HepG2 (cell line): ENCODE measurements around the gene MAPRE3. TPM values are rescaled to one million over a fixed set of nuclear protein-coding genes. Genes with fewer than 3 reads are reported as not detected.

Experiments used
- ATAC-seq: fragments of 200-7000 bp; cut with Tn5 transposase; 3 replicates; pipeline ENCODE4 v1.9.1; 2020; ENCODE audit warnings: mild to moderate bottlenecking, moderate library complexity
- BruUV-seq: library from RNA; stranded (reverse); fragments of 400-500 nt; replicated peaks from 2 replicates; lab custom pipeline; 2021; lab: Mats Ljungman, UMichigan
- CTCF ChIA-PET: fragments of 300-600 bp; formaldehyde crosslinking; extraction: SDS; loops from one replicate; lab custom pipeline; 2021; ENCODE audit warnings: low total read pairs, inconsistent platforms, low intra/inter-chr PET ratio; lab: Yijun Ruan, JAX
- POLR2A ChIA-PET: fragments of 350-600 bp; sonication (Branson Sonifier 250); formaldehyde crosslinking; loops from one replicate; lab custom pipeline; 2020; ENCODE audit warnings: antibody characterized with exemption, inconsistent platforms; lab: Yijun Ruan, JAX
- DNase-seq: peaks from one replicate; pipeline ENCODE4 v3.0.0-alpha.2; 2015; ENCODE audit warnings: low spot score
- FAIRE-seq: peaks from 3 replicates; lab custom pipeline; 2011; peaks lifted over from hg19 to GRCh38; lab: Jason Lieb, UNC
- H2AFZ ChIP-seq: one replicate; pipeline ENCODE4 v1.6.1; 2011; ENCODE audit warnings: low read length, inconsistent platforms
- H3K27ac ChIP-seq: fragments of 300-600 bp; 3 replicates; pipeline ENCODE4 v1.8.0; 2011; ENCODE audit warnings: mixed run types, mild to moderate bottlenecking, mixed read lengths, low read length, inconsistent platforms; ENCODE audit not compliant: insufficient read depth; ENCODE audit errors: extremely low read length
- H3K27me3 ChIP-seq, 2 experiments: fragments of 200-600 bp in 1 of 2; 2 replicates in 1 of 2; 3 replicates in 1 of 2; pipeline versions ENCODE4 v1.6.0 to v1.8.0; 2011; ENCODE audit warnings: low read length in 2 of 2, mild to moderate bottlenecking in 2 of 2, moderate library complexity in 2 of 2, inconsistent platforms in 1 of 2; ENCODE audit not compliant: insufficient read depth in 2 of 2, control insufficient read depth in 1 of 2
- H3K36me3 ChIP-seq, 2 experiments: fragments of 200-600 bp in 1 of 2; replicated peaks in 1 of 2; 2 replicates in 1 of 2; 3 replicates in 1 of 2; pipeline versions ENCODE4 v1.5.1 to v1.8.0; 2011; ENCODE audit warnings: low read length in 2 of 2, inconsistent platforms in 1 of 2; ENCODE audit not compliant: insufficient read depth in 2 of 2, control insufficient read depth in 1 of 2
- H3K4me1 ChIP-seq: 2 replicates; pipeline ENCODE4 v1.5.1; 2012; ENCODE audit warnings: low read length, inconsistent platforms; ENCODE audit not compliant: insufficient read depth
- H3K4me2 ChIP-seq: 2 replicates; pipeline ENCODE4 v1.6.0; 2011; ENCODE audit warnings: low read depth, low read length, inconsistent platforms
- H3K4me3 ChIP-seq, 3 experiments: fragments of 200-600 bp in 1 of 3; sonication (generic), shearing (Covaris generic) in 1 of 3; replicated peaks in 1 of 3; 2 replicates each; pipeline ENCODE4 v1.5.1; 2011 to 2016; ENCODE audit warnings: low read length in 3 of 3, inconsistent platforms in 2 of 3, low read depth in 2 of 3, mild to moderate bottlenecking in 2 of 3, control low read depth in 1 of 3, mixed read lengths in 1 of 3; ENCODE audit not compliant: insufficient read depth in 1 of 3
- H3K79me2 ChIP-seq: one replicate; pipeline ENCODE4 v1.6.1; 2011; ENCODE audit warnings: low read length, inconsistent platforms; ENCODE audit not compliant: insufficient read depth
- H3K9ac ChIP-seq: 2 replicates; pipeline ENCODE4 v1.6.0; 2011; ENCODE audit warnings: mild to moderate bottlenecking, low read depth, low read length, inconsistent platforms; ENCODE audit not compliant: insufficient read depth
- H3K9me3 ChIP-seq: 2 replicates; pipeline ENCODE4 v1.5.1; 2012; ENCODE audit warnings: mild to moderate bottlenecking, low read length
- H4K20me1 ChIP-seq: 2 replicates; pipeline ENCODE4 v1.6.0; 2011; ENCODE audit warnings: inconsistent platforms, mild to moderate bottlenecking, low read length, moderate library complexity; ENCODE audit not compliant: insufficient read depth
- CREB3 ChIP-seq: sonication (generic); formaldehyde crosslinking; IDR thresholded peaks from 2 replicates; pipeline ENCODE4 v1.5.0; 2020; ENCODE audit warnings: missing genetic modification reagents
- FLYWCH1 ChIP-seq: sonication (generic); formaldehyde crosslinking; IDR thresholded peaks from 2 replicates; pipeline ENCODE4 v1.8.1; 2023; ENCODE audit warnings: mild to moderate bottlenecking, missing genetic modification reagents
- GATAD1 ChIP-seq: IDR thresholded peaks from 2 replicates; pipeline ENCODE4 v1.6.1; 2016; ENCODE audit warnings: missing genetic modification reagents, missing compliant biosample characterization
- PHF5A ChIP-seq: IDR thresholded peaks from one replicate; pipeline ENCODE4 v1.6.1; 2018; ENCODE audit warnings: low read depth, missing genetic modification reagents; ENCODE audit not compliant: unreplicated experiment
- PRDM15 ChIP-seq: sonication (generic); formaldehyde crosslinking; IDR thresholded peaks from 2 replicates; pipeline ENCODE4 v1.4.0; 2020; ENCODE audit warnings: missing genetic modification reagents
- SRSF4 ChIP-seq: fragments of 200-400 bp; formaldehyde crosslinking; IDR thresholded peaks from one replicate; pipeline ENCODE4 v1.6.1; 2018; ENCODE audit warnings: mild to moderate bottlenecking, low read depth, low read length, moderate library complexity; ENCODE audit not compliant: poor library complexity, severe bottlenecking
- ZFP41 ChIP-seq: sonication (generic); formaldehyde crosslinking; IDR thresholded peaks from 2 replicates; pipeline ENCODE4 v1.4.0; 2020; ENCODE audit warnings: mild to moderate bottlenecking, missing genetic modification reagents, borderline replicate concordance
- ZHX1 ChIP-seq: sonication (generic); formaldehyde crosslinking; IDR thresholded peaks from 2 replicates; pipeline ENCODE4 v1.8.1; 2022; ENCODE audit warnings: low read depth, mild to moderate bottlenecking, missing genetic modification reagents
- ZNF253 ChIP-seq: sonication (generic); formaldehyde crosslinking; IDR thresholded peaks from 2 replicates; pipeline ENCODE4 v1.8.0; 2022; ENCODE audit warnings: mild to moderate bottlenecking, missing genetic modification reagents, borderline replicate concordance
- ZNF367 ChIP-seq: sonication (generic); formaldehyde crosslinking; IDR thresholded peaks from 2 replicates; pipeline ENCODE4 v1.4.0; 2020; ENCODE audit warnings: missing genetic modification reagents, borderline replicate concordance
- ZNF772 ChIP-seq: sonication (generic); formaldehyde crosslinking; IDR thresholded peaks from 2 replicates; pipeline ENCODE4 v1.5.0; 2020; ENCODE audit warnings: mild to moderate bottlenecking, missing genetic modification reagents
- WGBS: methylation state at CpG from one replicate; pipeline ENCODE4 v1.1.6; 2017; ENCODE audit warnings: low lambda C conversion rate; 5-methylcytosine and 5-hydroxymethylcytosine counted together
- in situ Hi-C: cut with HindIII; loops from 2 replicates; pipeline ENCODE4 v1.10.0; 2017; ENCODE audit warnings: low pct_unique_long_range_greater_than_20kb; ENCODE audit not compliant: extremely low pct_ligation_motif_present
- intact Hi-C: fragments of 100-400 bp; cut with micrococcal nuclease; formaldehyde crosslinking; loops from one replicate; pipeline ENCODE4 v1.10.0; 2022; ENCODE audit not compliant: unreplicated experiment
- polyA plus RNA-seq, 8 experiments: library from polyadenylated mRNA; depleted of rRNA in 3 of 8; stranded (reverse) in 7 of 8; unstranded in 1 of 8; fragments of >200 nt; fragmentation: Illumina TruSeq in 4 of 8; extraction: Trizol in 4 of 8; gene quantifications; 2 replicates each; pipeline versions ENCODE4 v1.2.1 to v1.2.3, GENCODE V29; 2011 to 2016; ENCODE audit warnings: low read depth in 4 of 8, missing spikeins in 1 of 8, mixed read lengths in 1 of 8; ENCODE audit not compliant: insufficient read depth in 1 of 8
- total RNA-seq, 5 experiments: library from RNA; depleted of rRNA; stranded (reverse); fragments of >200 nt; fragmentation: Illumina TruSeq; extraction: Trizol; gene quantifications; 2 replicates each; pipeline ENCODE4 v1.2.3, GENCODE V29; 2016; ENCODE audit warnings: low read depth in 1 of 5
- TF ChIP-seq, protein P1 (sequence below): IDR thresholded peaks from 2 replicates; pipeline ENCODE4 v1.6.1; 2016

The MAPRE3 gene
- total and polyA plus RNA-seq, 2 of the 13 experiments (the other 11 are each of a cell fraction or from before 2014, with no cell fraction given) = 0.31 to 0.91 TPM

DNA sequence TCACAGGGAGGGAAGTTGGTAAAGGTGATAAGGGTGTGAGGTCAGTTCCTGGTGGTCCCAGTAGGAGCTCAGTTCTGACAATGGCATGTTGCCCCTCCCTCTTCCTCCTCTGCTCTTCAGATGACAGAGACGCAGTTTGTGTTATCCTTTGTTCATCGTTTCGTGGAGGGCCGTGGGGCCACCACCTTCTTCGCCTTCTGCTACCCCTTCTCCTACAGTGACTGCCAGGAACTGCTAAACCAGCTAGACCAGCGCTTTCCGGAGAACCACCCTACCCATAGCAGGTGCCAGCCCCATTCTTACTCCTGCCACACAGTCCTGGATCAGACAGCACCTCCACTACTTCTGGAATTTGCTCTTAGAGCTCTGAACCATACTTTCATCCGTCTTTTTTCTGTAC is 83.3 kb downstream of the MAPRE3 start (continued):
- TF ChIP-seq ZHX1 (no peak), ZNF772 (CRISPR knock-in tag) (no peak), ZNF367 (CRISPR knock-in tag) (no peak)

GRCh38 chr2:27054721-27055120 is 84.3 kb downstream of the MAPRE3 start:
- Histone ChIP-seq H3K27ac (no peak overlapping the region), H3K36me3 (peaks cover 15 to 63% of the 10 kb centered on the region in 2 experiments), H2AFZ (no peak overlapping the region), H3K9me3 (no peaks in the 10 kb centered on the region), H3K79me2 (peaks cover 8% of the 10 kb centered on the region), H3K4me2 (no peak overlapping the region), H3K27me3 (no peaks in the 10 kb centered on the region; a peak in 1 of 5 replicates), H4K20me1 (peaks cover 3% of the 10 kb centered on the region; the same call in 1 of the 2 replicates), H3K4me3 (no peak overlapping the region), H3K9ac (no peak overlapping the region), H3K4me1 (peaks cover 14% of the 10 kb centered on the region)
- in situ Hi-C loops (no loop called here), intact Hi-C loops (no loop called here)
- WGBS = 96% methylated on average over 11 of the region's 11 CpGs
- ChIA-PET CTCF (no interaction called here), POLR2A (interaction anchor here (1.4 to 6.4 kb wide), 3 partner anchors 17 to 29 kb away, joined by 3 to 88 read pairs (median 58); partner anchors contain the start of genes EMILIN1 and OST4)
- DNase-seq (no peak), FAIRE-seq (no peak), ATAC-seq (no peak)
- no TSS peak for BruUV-seq
- no peak for TF ChIP-seq ZNF253 (CRISPR knock-in tag)
- TF ChIP-seq PHF5A = no peak
- no peak for TF ChIP-seq ZFP41 (CRISPR knock-in tag)
- no peak for TF ChIP-seq GATAD1 (CRISPR knock-in tag)
- TF ChIP-seq, protein P1, sequence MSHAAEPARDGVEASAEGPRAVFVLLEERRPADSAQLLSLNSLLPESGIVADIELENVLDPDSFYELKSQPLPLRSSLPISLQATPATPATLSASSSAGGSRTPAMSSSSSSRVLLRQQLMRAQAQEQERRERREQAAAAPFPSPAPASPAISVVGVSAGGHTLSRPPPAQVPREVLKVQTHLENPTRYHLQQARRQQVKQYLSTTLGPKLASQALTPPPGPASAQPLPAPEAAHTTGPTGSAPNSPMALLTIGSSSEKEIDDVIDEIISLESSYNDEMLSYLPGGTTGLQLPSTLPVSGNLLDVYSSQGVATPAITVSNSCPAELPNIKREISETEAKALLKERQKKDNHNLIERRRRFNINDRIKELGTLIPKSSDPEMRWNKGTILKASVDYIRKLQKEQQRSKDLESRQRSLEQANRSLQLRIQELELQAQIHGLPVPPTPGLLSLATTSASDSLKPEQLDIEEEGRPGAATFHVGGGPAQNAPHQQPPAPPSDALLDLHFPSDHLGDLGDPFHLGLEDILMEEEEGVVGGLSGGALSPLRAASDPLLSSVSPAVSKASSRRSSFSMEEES = no peak
- TF ChIP-seq PRDM15 (CRISPR knock-in tag) = no peak
- TF ChIP-seq SRSF4 = no peak
- TF ChIP-seq CREB3 (CRISPR knock-in tag) = no peak
- TF ChIP-seq FLYWCH1 = no peak
